Gastrocnemius medialis (tissue), 4 donors: ENCODE data around the gene GNPAT. TPM values are rescaled to one million over a fixed set of nuclear protein-coding genes. Genes with fewer than 3 reads are reported as not detected.

Source experiments
- ATAC-seq, 2 donors: fragments of 150-250 bp; one replicate each; pipeline ENCODE4 v1.9.1; 2016
- DNase-seq, 2 donors: peaks; one replicate each; pipeline ENCODE4 v3.0.0-alpha.2; 2019
- H3K27ac ChIP-seq, 4 donors: fragments of 200-600 bp; sonication (generic); 1 replicate in 1 of 4; 2 replicates in 3 of 4; pipeline ENCODE4 v1.5.1; 2016 to 2018; ENCODE audit warnings: mild to moderate bottlenecking in 2 of 4, moderate library complexity in 1 of 4
- H3K27me3 ChIP-seq, 3 donors: fragments of 200-600 bp; sonication (generic) in 2 of 3; 1 replicate in 1 of 3; 2 replicates in 2 of 3; pipeline versions ENCODE4 v1.5.1 to v1.6.0; 2016 to 2019; ENCODE audit warnings: mild to moderate bottlenecking in 1 of 3, moderate library complexity in 1 of 3
- H3K36me3 ChIP-seq, 2 donors: fragments of 200-600 bp; sonication (generic) in 1 of 2; one replicate each; pipeline ENCODE4 v1.5.1; 2017 to 2018
- H3K4me1 ChIP-seq, 2 donors: fragments of 200-600 bp; sonication (generic) in 1 of 2; one replicate each; pipeline ENCODE4 v1.5.1; 2016 to 2017; ENCODE audit warnings: mild to moderate bottlenecking in 2 of 2
- H3K4me3 ChIP-seq, 4 donors: fragments of 200-600 bp; sonication (generic) in 3 of 4; 1 replicate in 1 of 4; 2 replicates in 3 of 4; pipeline ENCODE4 v1.5.1; 2016 to 2019; ENCODE audit warnings: mild to moderate bottlenecking in 2 of 4
- H3K9me3 ChIP-seq, 3 donors: fragments of 200-600 bp; sonication (generic) in 2 of 3; 1 replicate in 1 of 3; 2 replicates in 2 of 3; pipeline ENCODE4 v1.5.1; 2016 to 2019
- POLR2A ChIP-seq, 2 donors: fragments of 450-650 bp; IDR thresholded peaks; one replicate each; pipeline ENCODE4 v1.6.1; 2017; ENCODE audit warnings: antibody characterized with exemption in 2 of 2, mild to moderate bottlenecking in 2 of 2, moderate library complexity in 2 of 2
- in situ Hi-C, 4 donors: fragments of 200-750 bp; cut with MboI; loops; one replicate each; pipeline versions ENCODE4 v1.15.0 to v1.8.0; 2017; ENCODE audit warnings: low sequenced_read_pairs in 4 of 4
- intact Hi-C: fragments of 100-400 bp; cut with DNase I; formaldehyde crosslinking; loops from one replicate; pipeline ENCODE4 v1.15.1; 2023; ENCODE audit warnings: low total_unique reads
- total RNA-seq, 4 donors: library from RNA; depleted of rRNA; stranded (reverse); fragments of >200 nt; gene quantifications; one replicate each; pipeline versions ENCODE4 v1.1.0 to v1.2.3, GENCODE V29; 2016
- TF ChIP-seq, protein P1 (sequence below), 5 experiments: fragments of 450-650 bp in 3 of 5; fragments of 200-600 bp in 2 of 5; sonication (generic) in 2 of 5; IDR thresholded peaks in 4 of 5; conservative IDR thresholded peaks in 1 of 5; 1 replicate in 4 of 5; 2 replicates in 1 of 5; pipeline ENCODE4 v1.5.1; 2016 to 2019; ENCODE audit warnings: antibody characterized with exemption in 5 of 5, mild to moderate bottlenecking in 3 of 5, moderate library complexity in 3 of 5

GNPAT gene
- total RNA-seq, 4 donors from 2014 or later, result 95.1 to 128 (median 104) TPM

DNA sequence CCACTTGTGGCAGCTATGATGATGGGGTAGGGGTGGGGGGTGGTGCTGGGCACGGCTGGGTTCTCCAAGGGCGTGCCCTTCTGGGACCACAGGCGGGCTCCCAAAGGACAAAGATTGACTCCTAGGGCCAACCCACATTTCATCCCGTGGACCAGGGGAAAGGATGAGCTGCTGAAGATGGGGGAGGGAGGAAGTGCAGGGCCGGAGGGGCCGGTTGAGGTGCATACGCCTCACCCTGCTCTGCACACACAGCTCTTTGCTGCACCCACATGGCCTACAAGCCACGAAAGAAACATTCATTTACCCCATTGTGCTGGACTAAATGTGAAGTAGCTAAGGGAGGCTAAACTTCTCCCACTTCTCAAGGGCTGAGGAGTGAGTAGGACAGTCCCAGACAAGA is 34.2 kb upstream of the GNPAT start:
- Histone ChIP-seq H3K27ac (no peak overlapping the region), H3K4me1 (no peaks in the 10 kb centered on the region), H3K9me3 (no peaks in the 10 kb centered on the region), H3K4me3 (no peak overlapping the region), H3K36me3 (no peaks in the 10 kb centered on the region), H3K27me3 (no peaks in the 10 kb centered on the region)
- TF ChIP-seq, protein P1, sequence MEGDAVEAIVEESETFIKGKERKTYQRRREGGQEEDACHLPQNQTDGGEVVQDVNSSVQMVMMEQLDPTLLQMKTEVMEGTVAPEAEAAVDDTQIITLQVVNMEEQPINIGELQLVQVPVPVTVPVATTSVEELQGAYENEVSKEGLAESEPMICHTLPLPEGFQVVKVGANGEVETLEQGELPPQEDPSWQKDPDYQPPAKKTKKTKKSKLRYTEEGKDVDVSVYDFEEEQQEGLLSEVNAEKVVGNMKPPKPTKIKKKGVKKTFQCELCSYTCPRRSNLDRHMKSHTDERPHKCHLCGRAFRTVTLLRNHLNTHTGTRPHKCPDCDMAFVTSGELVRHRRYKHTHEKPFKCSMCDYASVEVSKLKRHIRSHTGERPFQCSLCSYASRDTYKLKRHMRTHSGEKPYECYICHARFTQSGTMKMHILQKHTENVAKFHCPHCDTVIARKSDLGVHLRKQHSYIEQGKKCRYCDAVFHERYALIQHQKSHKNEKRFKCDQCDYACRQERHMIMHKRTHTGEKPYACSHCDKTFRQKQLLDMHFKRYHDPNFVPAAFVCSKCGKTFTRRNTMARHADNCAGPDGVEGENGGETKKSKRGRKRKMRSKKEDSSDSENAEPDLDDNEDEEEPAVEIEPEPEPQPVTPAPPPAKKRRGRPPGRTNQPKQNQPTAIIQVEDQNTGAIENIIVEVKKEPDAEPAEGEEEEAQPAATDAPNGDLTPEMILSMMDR (IDR thresholded peaks at IDR 0.05 in 4 of 5, conservative IDR thresholded peaks at IDR 0.05 in 1 of 5), result no peak
- no peak for TF ChIP-seq POLR2A (IDR thresholded peaks at IDR 0.05)
- no peak for DNase-seq
- no peak for ATAC-seq
- intact Hi-C loops, result no loop called here
- in situ Hi-C loops, result loop anchor here (25.0 kb wide), 4 partner anchors 220 to 395 kb away; partner anchors contain the start of genes ARV1 (in 1 of the 4) and TTC13 (in 1 of the 4)

DNA sequence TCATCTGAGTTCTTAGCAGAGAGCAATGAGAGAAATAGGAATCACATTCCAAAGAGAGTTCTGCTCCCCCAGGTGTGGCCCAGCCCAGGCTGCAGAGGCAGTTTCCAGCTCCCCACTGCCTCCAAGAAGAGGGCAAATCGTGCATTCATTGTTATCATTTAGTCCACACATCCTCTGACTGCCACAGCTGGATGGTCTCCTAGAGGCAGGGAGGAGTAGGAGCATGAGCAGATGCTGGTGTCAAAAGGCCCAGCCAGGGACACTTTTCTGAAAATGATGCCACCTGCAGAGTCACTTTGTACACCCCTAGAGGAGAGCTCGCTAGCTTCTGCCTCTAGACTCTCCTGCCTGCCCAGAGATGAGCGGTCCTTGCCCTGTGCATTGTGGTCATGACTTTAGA is 33.6 kb upstream of the GNPAT start:
- TF ChIP-seq, protein P1 (IDR thresholded peaks at IDR 0.05 in 4 of 5, conservative IDR thresholded peaks at IDR 0.05 in 1 of 5), result no peak
- no peak for TF ChIP-seq POLR2A (IDR thresholded peaks at IDR 0.05)
- in situ Hi-C loops, result loop anchor here (25.0 kb wide), 4 partner anchors 220 to 395 kb away; partner anchors contain the start of genes ARV1 (in 1 of the 4) and TTC13 (in 1 of the 4)
- intact Hi-C loops, result no loop called here
- no peaks in the 10 kb centered on the region for H3K4me1 ChIP-seq
- DNase-seq (no peak), ATAC-seq (no peak)
- no peaks in the 10 kb centered on the region for H3K9me3 ChIP-seq
- H3K4me3 ChIP-seq, result no peak overlapping the region
- no peaks in the 10 kb centered on the region for H3K36me3 ChIP-seq
- H3K27me3 ChIP-seq, result no peaks in the 10 kb centered on the region
- no peak overlapping the region for H3K27ac ChIP-seq

DNA sequence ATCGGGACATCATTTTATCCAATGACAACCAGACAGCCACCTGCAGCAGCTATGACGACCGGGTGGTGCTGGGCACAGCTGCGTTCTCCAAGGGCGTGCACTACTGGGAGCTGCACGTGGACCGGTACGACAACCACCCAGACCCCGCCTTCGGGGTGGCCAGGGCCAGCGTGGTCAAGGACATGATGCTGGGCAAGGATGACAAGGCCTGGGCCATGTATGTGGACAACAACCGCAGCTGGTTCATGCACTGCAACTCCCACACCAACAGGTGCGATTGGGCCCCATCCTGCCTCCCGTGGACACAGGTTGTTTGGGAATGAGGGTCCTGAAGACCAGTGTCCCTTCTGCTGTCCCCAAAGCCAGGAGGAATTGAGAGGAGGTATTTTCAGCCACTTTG is 32.0 kb upstream of the GNPAT start:
- Histone ChIP-seq H3K4me1 (no peaks in the 10 kb centered on the region), H3K36me3 (no peaks in the 10 kb centered on the region), H3K4me3 (no peak overlapping the region), H3K27ac (no peak overlapping the region), H3K9me3 (no peaks in the 10 kb centered on the region), H3K27me3 (no peaks in the 10 kb centered on the region)
- ATAC-seq (no peak), DNase-seq (no peak)
- intact Hi-C loops (no loop called here), in situ Hi-C loops (loop anchor here (25.0 kb wide), 4 partner anchors 222 to 397 kb away; partner anchors contain the start of genes ARV1 (in 1 of the 4) and TTC13 (in 1 of the 4))
- TF ChIP-seq, protein P1 (IDR thresholded peaks at IDR 0.05 in 4 of 5, conservative IDR thresholded peaks at IDR 0.05 in 1 of 5), result no peak
- no peak for TF ChIP-seq POLR2A (IDR thresholded peaks at IDR 0.05)

DNA sequence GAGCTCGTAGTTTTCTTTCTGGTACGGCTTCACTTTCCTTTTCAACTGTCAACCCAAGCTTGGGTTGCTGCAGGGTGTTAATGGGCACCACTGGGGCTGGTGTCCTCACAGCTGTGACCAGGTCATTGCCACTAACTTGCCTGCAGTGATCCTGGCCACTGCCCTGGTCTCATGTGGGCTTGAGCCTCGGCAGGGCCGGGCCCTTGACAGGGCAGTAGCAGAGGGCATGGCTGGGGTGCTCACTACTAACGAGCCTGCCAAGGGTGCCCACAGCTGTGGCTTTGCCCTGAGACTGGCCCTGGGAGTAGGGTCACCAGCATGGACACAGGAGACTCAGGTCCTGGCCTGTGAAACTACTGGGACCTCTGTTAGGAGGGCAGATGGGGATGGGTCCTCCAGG is 31.5 kb upstream of the GNPAT start:
- H3K27me3 ChIP-seq, result no peaks in the 10 kb centered on the region
- ATAC-seq, result no peak
- no peaks in the 10 kb centered on the region for H3K4me1 ChIP-seq
- H3K27ac ChIP-seq, result no peak overlapping the region
- DNase-seq, result no peak
- H3K9me3 ChIP-seq, result no peaks in the 10 kb centered on the region
- TF ChIP-seq, protein P1 (IDR thresholded peaks at IDR 0.05 in 4 of 5, conservative IDR thresholded peaks at IDR 0.05 in 1 of 5), result no peak
- TF ChIP-seq POLR2A (IDR thresholded peaks at IDR 0.05), result no peak
- in situ Hi-C loops, result loop anchor here (25.0 kb wide), 4 partner anchors 222 to 397 kb away; partner anchors contain the start of genes ARV1 (in 1 of the 4) and TTC13 (in 1 of the 4)
- intact Hi-C loops, result no loop called here
- no peaks in the 10 kb centered on the region for H3K36me3 ChIP-seq
- no peak overlapping the region for H3K4me3 ChIP-seq
